Measurements from ENCODE around the gene KNOP1. TPM values are rescaled to one million over a fixed set of nuclear protein-coding genes. Genes with fewer than 3 reads are reported as not detected.

Gene KNOP1
- total RNA-seq, 2 donors from 2014 or later = 15.6 to 26.6 TPM

GRCh38 chr16:19749571-19750080 is 31.6 kb upstream of the KNOP1 start:
- no peak for ATAC-seq (replicated peaks)
- no peaks in the 10 kb centered on the region for H3K36me3 Mint-ChIP-seq (ENCODE audit: low read depth)
- H3K4me1 Mint-ChIP-seq = no peaks in the 10 kb centered on the region
- no peak overlapping the region for H3K4me3 Mint-ChIP-seq
- no peak overlapping the region for H3K27ac Mint-ChIP-seq
- H3K9me3 Mint-ChIP-seq = no peaks in the 10 kb centered on the region
- H3K27me3 Mint-ChIP-seq = no peaks in the 10 kb centered on the region

- Mint-ChIP-seq H3K27ac (no peak overlapping the region), H3K4me1 (no peaks in the 10 kb centered on the region), H3K4me3 (no peak overlapping the region), H3K36me3 (ENCODE audit: low read depth) (no peaks in the 10 kb centered on the region), H3K9me3 (no peaks in the 10 kb centered on the region), H3K27me3 (no peaks in the 10 kb centered on the region)
- no peak for ATAC-seq (replicated peaks)
Observed at GRCh38 chr16:19748389-19749168, 30.6 kb upstream of the KNOP1 start.

- Mint-ChIP-seq H3K9me3 (no peaks in the 10 kb centered on the region), H3K4me3 (no peak overlapping the region), H3K36me3 (ENCODE audit: low read depth) (no peaks in the 10 kb centered on the region), H3K27me3 (no peaks in the 10 kb centered on the region), H3K4me1 (no peaks in the 10 kb centered on the region), H3K27ac (no peak overlapping the region)
- no peak for ATAC-seq (replicated peaks)
Observed at GRCh38 chr16:19746561-19746960, 28.5 kb upstream of the KNOP1 start.

- no peak overlapping the region for H3K4me3 Mint-ChIP-seq
- no peak overlapping the region for H3K27ac Mint-ChIP-seq
- H3K4me1 Mint-ChIP-seq = no peaks in the 10 kb centered on the region
- no peaks in the 10 kb centered on the region for H3K36me3 Mint-ChIP-seq (ENCODE audit: low read depth)
- no peaks in the 10 kb centered on the region for H3K9me3 Mint-ChIP-seq
- H3K27me3 Mint-ChIP-seq = no peaks in the 10 kb centered on the region
- ATAC-seq (replicated peaks) = no peak
Observed at GRCh38 chr16:19745286-19746010, 27.4 kb upstream of the KNOP1 start.

GRCh38 chr16:19744670-19745069 is 26.6 kb upstream of the KNOP1 start:
- no peak for ATAC-seq (replicated peaks)
- Mint-ChIP-seq H3K27ac (no peak overlapping the region), H3K9me3 (no peaks in the 10 kb centered on the region), H3K4me1 (no peaks in the 10 kb centered on the region), H3K4me3 (no peak overlapping the region), H3K36me3 (ENCODE audit: low read depth) (no peaks in the 10 kb centered on the region), H3K27me3 (no peaks in the 10 kb centered on the region)

- H3K36me3 Mint-ChIP-seq (ENCODE audit: low read depth) = no peaks in the 10 kb centered on the region
- no peaks in the 10 kb centered on the region for H3K4me1 Mint-ChIP-seq
- ATAC-seq (replicated peaks) = no peak
- H3K27me3 Mint-ChIP-seq = no peaks in the 10 kb centered on the region
- no peaks in the 10 kb centered on the region for H3K9me3 Mint-ChIP-seq
- no peak overlapping the region for H3K27ac Mint-ChIP-seq
- H3K4me3 Mint-ChIP-seq = no peak overlapping the region
Observed at GRCh38 chr16:19743816-19744159, 25.8 kb upstream of the KNOP1 start.

- no peak for ATAC-seq (replicated peaks)
- H3K36me3 Mint-ChIP-seq (ENCODE audit: low read depth) = no peaks in the 10 kb centered on the region
- no peaks in the 10 kb centered on the region for H3K4me1 Mint-ChIP-seq
- H3K4me3 Mint-ChIP-seq = no peak overlapping the region
- H3K9me3 Mint-ChIP-seq = no peaks in the 10 kb centered on the region
- no peak overlapping the region for H3K27ac Mint-ChIP-seq
- H3K27me3 Mint-ChIP-seq = no peaks in the 10 kb centered on the region
Observed at GRCh38 chr16:19741354-19741753, 23.3 kb upstream of the KNOP1 start.

GRCh38 chr16:19737306-19738038 is 19.4 kb upstream of the KNOP1 start:
- H3K36me3 Mint-ChIP-seq (ENCODE audit: low read depth) = no peaks in the 10 kb centered on the region
- ATAC-seq (replicated peaks) = no peak
- H3K27me3 Mint-ChIP-seq = no peaks in the 10 kb centered on the region
- no peaks in the 10 kb centered on the region for H3K4me1 Mint-ChIP-seq
- no peak overlapping the region for H3K27ac Mint-ChIP-seq
- no peak overlapping the region for H3K4me3 Mint-ChIP-seq
- H3K9me3 Mint-ChIP-seq = no peaks in the 10 kb centered on the region

- Mint-ChIP-seq H3K9me3 (no peaks in the 10 kb centered on the region), H3K4me1 (no peaks in the 10 kb centered on the region), H3K4me3 (no peak overlapping the region), H3K27ac (no peak overlapping the region), H3K27me3 (no peaks in the 10 kb centered on the region), H3K36me3 (ENCODE audit: low read depth) (no peaks in the 10 kb centered on the region)
- no peak for ATAC-seq (replicated peaks)
Observed at GRCh38 chr16:19735074-19735867, 17.2 kb upstream of the KNOP1 start.

- ATAC-seq (replicated peaks) = no peak
- no peak overlapping the region for H3K27ac Mint-ChIP-seq
- H3K36me3 Mint-ChIP-seq (ENCODE audit: low read depth) = no peaks in the 10 kb centered on the region
- no peak overlapping the region for H3K4me3 Mint-ChIP-seq
- H3K4me1 Mint-ChIP-seq = no peaks in the 10 kb centered on the region
- no peaks in the 10 kb centered on the region for H3K9me3 Mint-ChIP-seq
- no peaks in the 10 kb centered on the region for H3K27me3 Mint-ChIP-seq
Observed at GRCh38 chr16:19733551-19733950, 15.5 kb upstream of the KNOP1 start.

GRCh38 chr16:19728636-19728965 is 10.6 kb upstream of the KNOP1 start:
- Mint-ChIP-seq H3K4me1 (no peaks in the 10 kb centered on the region), H3K4me3 (no peak overlapping the region), H3K9me3 (no peaks in the 10 kb centered on the region), H3K27ac (no peak overlapping the region), H3K27me3 (no peaks in the 10 kb centered on the region), H3K36me3 (ENCODE audit: low read depth) (no peaks in the 10 kb centered on the region)
- ATAC-seq (replicated peaks) = no peak

- no peak for ATAC-seq (replicated peaks)
- no peaks in the 10 kb centered on the region for H3K4me1 Mint-ChIP-seq
- H3K9me3 Mint-ChIP-seq = no peaks in the 10 kb centered on the region
- no peak overlapping the region for H3K27ac Mint-ChIP-seq
- H3K27me3 Mint-ChIP-seq = no peaks in the 10 kb centered on the region
- no peak overlapping the region for H3K4me3 Mint-ChIP-seq
- no peaks in the 10 kb centered on the region for H3K36me3 Mint-ChIP-seq (ENCODE audit: low read depth)
Observed at GRCh38 chr16:19722981-19723380, 5.0 kb upstream of the KNOP1 start.

GRCh38 chr16:19722269-19722952 is 4.4 kb upstream of the KNOP1 start:
- no peaks in the 10 kb centered on the region for H3K4me1 Mint-ChIP-seq
- H3K27me3 Mint-ChIP-seq = no peaks in the 10 kb centered on the region
- no peaks in the 10 kb centered on the region for H3K9me3 Mint-ChIP-seq
- no peak overlapping the region for H3K4me3 Mint-ChIP-seq
- ATAC-seq (replicated peaks) = no peak
- no peak overlapping the region for H3K27ac Mint-ChIP-seq
- H3K36me3 Mint-ChIP-seq (ENCODE audit: low read depth) = no peaks in the 10 kb centered on the region

GRCh38 chr16:19718624-19718965 is 568 bp upstream of the KNOP1 start:
- H3K36me3 Mint-ChIP-seq (ENCODE audit: low read depth) = peaks cover 23% of the 10 kb centered on the region
- ATAC-seq (replicated peaks) = no peak
- H3K27me3 Mint-ChIP-seq = no peaks in the 10 kb centered on the region
- peaks cover 17% of the 10 kb centered on the region for H3K4me1 Mint-ChIP-seq
- H3K27ac Mint-ChIP-seq = no peak overlapping the region
- peak overlapping the region; percentile 92 for H3K4me3 Mint-ChIP-seq
- no peaks in the 10 kb centered on the region for H3K9me3 Mint-ChIP-seq

All from activated T-helper 17 cell treated with anti-CD3 and anti-CD28 coated beads, Interleukin-2, amount 50 U/mL, for 72 hours (primary cell).